Activated naive CD4-positive, alpha-beta T cell treated with anti-CD3 and anti-CD28 coated beads for 36 hours (primary cell): ENCODE results near the gene RPS6KA5. TPM values are rescaled to one million over a fixed set of nuclear protein-coding genes. Genes with fewer than 3 reads are reported as not detected.
"Not testable (repeated sequence)": the region's sequence is repeated elsewhere in the genome, so short reads cannot be mapped to it uniquely, and the experiment has no call there.

Experiments used
- CTCF ChIA-PET: fragments of 350-600 bp; sonication (Branson Sonifier 250); formaldehyde crosslinking; loops from one replicate; lab custom pipeline; 2021; ENCODE audit warnings: antibody characterized with exemption; lab: Charles Lee
- DNase-seq: peaks from one replicate; pipeline ENCODE4 v3.0.0-alpha.2; 2020
- H3K27ac Mint-ChIP-seq: one replicate; pipeline ENCODE4 v1.8.0; 2021; ENCODE audit warnings: mild to moderate bottlenecking, mixed read lengths
- H3K27me3 Mint-ChIP-seq: one replicate; pipeline ENCODE4 v1.8.0; 2021; ENCODE audit warnings: low read depth, mixed read lengths
- H3K36me3 Mint-ChIP-seq: one replicate; pipeline ENCODE4 v1.8.0; 2021; ENCODE audit warnings: low read depth, mixed read lengths
- H3K4me1 Mint-ChIP-seq: one replicate; pipeline ENCODE4 v1.8.0; 2021; ENCODE audit warnings: low read depth, mixed read lengths
- H3K4me3 Mint-ChIP-seq: one replicate; pipeline ENCODE4 v1.8.0; 2021; ENCODE audit warnings: mild to moderate bottlenecking, moderate library complexity, mixed read lengths
- H3K9me3 Mint-ChIP-seq: one replicate; pipeline ENCODE4 v1.8.0; 2021; ENCODE audit warnings: mixed read lengths
- intact Hi-C: fragments of 100-400 bp; cut with micrococcal nuclease; formaldehyde crosslinking; loops from one replicate; pipeline ENCODE4 v1.15.1; 2023
- total RNA-seq, 2 experiments: library from RNA; stranded (reverse); gene quantifications; one replicate each; pipeline ENCODE4 v1.2.3, GENCODE V29; 2021

RPS6KA5 gene
- total RNA-seq, 2 experiments from 2014 or later: 10.0 to 12.0 TPM

DNA sequence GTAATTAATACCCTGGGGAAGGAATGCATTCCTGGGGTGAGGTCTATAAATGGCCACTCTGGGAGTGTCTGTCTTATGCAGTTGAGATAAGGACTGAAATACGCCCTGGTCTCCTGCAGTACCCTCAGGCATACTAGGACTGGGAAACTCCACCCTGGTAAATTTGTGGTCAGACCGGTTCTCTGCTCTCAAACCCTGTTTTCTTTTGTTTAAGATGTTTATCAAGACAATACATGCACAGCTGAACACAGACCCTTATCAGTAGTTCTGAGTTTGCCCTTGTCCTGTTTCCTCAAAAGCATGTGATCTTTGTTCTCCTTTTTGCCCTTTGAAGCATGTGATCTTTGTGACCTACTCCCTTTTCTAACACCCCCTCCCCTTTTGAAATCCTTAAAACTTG lies 106.8 kb downstream of the RPS6KA5 start:
- Mint-ChIP-seq H3K9me3 (peaks cover 28% of the 10 kb centered on the region), H3K36me3 (peaks cover 26% of the 10 kb centered on the region)
- CTCF ChIA-PET, DNase-seq, intact Hi-C loops, H3K4me3 Mint-ChIP-seq, H3K27me3 Mint-ChIP-seq, H3K27ac Mint-ChIP-seq, H3K4me1 Mint-ChIP-seq: not testable (repeated sequence)

DNA sequence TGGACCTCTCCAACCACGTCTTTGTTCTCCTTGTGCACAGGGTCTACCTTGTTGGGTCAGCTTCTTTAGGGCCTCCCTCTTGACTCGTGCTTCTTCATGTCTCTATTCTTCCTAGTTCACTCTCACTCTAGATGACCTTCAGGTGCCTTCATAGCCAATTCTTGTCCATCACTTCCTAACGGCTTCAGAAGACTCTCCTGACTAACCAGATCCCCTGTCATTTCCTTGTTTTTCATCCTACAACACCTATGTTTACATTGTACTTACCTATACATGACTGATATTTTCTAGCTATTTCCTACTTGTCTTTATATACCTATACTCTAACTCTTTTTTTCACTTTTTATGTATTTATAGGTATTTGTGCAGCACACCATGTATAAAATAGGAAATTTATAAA lies 117.1 kb downstream of the RPS6KA5 start:
- peaks cover 41% of the 10 kb centered on the region for H3K36me3 Mint-ChIP-seq
- H3K27ac Mint-ChIP-seq: no peak overlapping the region

DNA sequence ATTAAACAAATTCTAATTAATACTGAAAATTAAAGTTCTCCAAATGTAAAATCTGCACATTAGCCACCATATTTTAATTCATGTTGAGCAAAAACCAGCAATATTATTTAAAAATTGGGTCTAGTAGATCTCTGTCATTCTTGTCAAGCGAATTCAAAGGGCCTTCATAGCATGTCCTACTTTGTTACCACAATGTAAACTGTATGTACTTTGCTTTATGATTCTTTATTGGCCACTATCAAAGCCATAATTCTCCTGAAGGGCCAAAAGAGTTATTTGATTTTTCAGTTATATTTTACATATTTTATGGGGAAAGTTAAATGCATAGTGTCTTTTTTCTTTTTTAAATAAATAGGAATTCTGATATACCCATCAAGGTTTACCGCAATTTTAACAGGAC lies 117.9 kb downstream of the RPS6KA5 start:
- intact Hi-C loops: no loop called here
- no peak overlapping the region for H3K4me3 Mint-ChIP-seq
- H3K27me3 Mint-ChIP-seq: no peaks in the 10 kb centered on the region
- peaks cover 49% of the 10 kb centered on the region for H3K36me3 Mint-ChIP-seq
- H3K4me1 Mint-ChIP-seq: no peaks in the 10 kb centered on the region
- DNase-seq: no peak
- CTCF ChIA-PET: no interaction called here
- H3K9me3 Mint-ChIP-seq: peaks cover 25% of the 10 kb centered on the region
- no peak overlapping the region for H3K27ac Mint-ChIP-seq

More for the DNA sequence above, 117.1 kb downstream of the RPS6KA5 start:
- Mint-ChIP-seq H3K4me3 (no peak overlapping the region), H3K27me3 (no peaks in the 10 kb centered on the region), H3K4me1 (no peaks in the 10 kb centered on the region), H3K9me3 (peaks cover 22% of the 10 kb centered on the region)
- intact Hi-C loops: no loop called here
- DNase-seq: no peak
- CTCF ChIA-PET: interaction anchor here (0.6 kb wide), 1 partner anchor 234 kb away, joined by 3 read pairs; no protein-coding TSS in a partner anchor

DNA sequence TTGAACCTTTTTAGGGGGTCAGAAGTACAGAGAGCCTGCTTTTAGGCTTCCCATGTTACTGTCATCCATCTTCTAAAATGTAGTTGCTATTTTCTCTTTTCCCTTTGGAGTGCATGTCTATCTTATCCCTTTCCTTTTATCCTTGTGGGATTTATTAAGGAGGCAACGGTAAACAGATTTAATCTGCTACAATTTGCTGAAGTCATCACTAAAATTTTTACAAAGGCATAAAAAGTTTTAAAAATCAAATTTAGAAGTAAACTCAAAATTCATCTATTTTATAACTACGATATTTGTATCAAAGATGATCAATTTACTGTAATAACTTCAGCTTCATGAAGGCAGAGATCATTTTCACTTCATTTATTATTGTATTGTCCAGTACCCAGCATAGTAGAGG lies 118.7 kb downstream of the RPS6KA5 start:
- no peaks in the 10 kb centered on the region for H3K4me1 Mint-ChIP-seq
- peaks cover 56% of the 10 kb centered on the region for H3K36me3 Mint-ChIP-seq
- H3K27ac Mint-ChIP-seq: no peak overlapping the region
- peaks cover 27% of the 10 kb centered on the region for H3K9me3 Mint-ChIP-seq
- no peaks in the 10 kb centered on the region for H3K27me3 Mint-ChIP-seq
- no peak overlapping the region for H3K4me3 Mint-ChIP-seq
- intact Hi-C loops: no loop called here
- CTCF ChIA-PET: no interaction called here
- DNase-seq: no peak

DNA sequence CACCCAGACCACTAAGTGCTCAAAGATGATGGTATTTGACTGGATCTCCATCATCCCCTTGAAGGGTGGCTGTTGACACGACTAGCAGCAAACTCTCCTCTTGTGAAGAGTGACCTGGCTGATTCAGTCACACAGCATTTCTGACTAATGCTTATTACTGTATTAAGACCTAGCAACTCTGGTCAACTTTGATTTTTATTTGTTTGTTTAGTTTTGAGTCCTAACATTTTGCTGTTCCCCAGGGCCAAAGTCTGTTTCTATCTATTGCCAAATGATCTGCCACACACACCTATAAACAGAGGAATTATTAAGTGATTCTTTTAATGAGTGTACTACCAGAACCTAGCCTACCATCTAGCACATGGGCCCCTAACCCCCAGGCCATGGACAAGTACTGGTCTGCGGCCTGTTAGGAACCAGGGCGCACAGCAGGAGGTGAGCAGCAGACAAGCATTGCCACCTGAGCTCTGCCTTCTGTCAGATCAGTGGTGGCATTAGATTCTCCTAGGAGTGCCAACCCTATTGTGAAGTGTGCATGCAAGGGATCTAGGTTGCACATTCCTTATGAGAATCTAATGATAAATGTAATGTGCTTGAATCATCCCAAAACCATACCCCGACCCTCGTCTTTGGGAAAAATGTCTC lies 120.0 kb downstream of the RPS6KA5 start:
- Mint-ChIP-seq H3K9me3 (peaks cover 27% of the 10 kb centered on the region), H3K4me3 (no peak overlapping the region), H3K36me3 (peaks cover 50% of the 10 kb centered on the region), H3K27ac (no peak overlapping the region), H3K27me3 (no peaks in the 10 kb centered on the region), H3K4me1 (no peaks in the 10 kb centered on the region)
- CTCF ChIA-PET: no interaction called here
- DNase-seq: no peak
- intact Hi-C loops: no loop called here

DNA sequence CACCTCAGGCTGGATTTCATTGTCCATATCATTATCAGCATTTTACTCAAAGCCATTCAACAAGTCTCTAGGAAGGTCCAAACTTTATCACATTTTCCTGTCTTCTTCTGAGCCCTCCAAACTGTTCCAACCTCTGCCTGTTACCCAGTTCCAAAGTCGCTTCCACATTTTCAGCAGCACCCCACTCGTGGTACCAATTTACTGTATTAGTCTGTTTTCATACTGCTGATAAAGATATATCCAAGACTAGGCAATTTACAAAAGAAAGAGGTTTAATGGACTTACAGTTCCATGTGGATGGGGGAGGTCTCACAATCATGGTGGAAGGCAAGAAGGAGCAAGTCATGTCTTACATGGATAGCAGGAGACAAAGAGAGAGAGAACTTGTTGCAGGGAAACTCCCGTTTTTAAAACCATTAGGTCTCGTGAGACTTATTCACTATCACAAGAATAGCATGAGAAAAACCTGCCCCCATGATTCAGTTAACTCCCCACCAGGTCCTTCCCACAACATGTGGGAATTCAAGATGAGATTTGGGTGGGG lies 121.1 kb downstream of the RPS6KA5 start:
- H3K9me3 Mint-ChIP-seq: peaks cover 27% of the 10 kb centered on the region
- DNase-seq, H3K4me3 Mint-ChIP-seq, H3K27ac Mint-ChIP-seq, H3K4me1 Mint-ChIP-seq, CTCF ChIA-PET, H3K27me3 Mint-ChIP-seq, intact Hi-C loops: not testable (repeated sequence)
- H3K36me3 Mint-ChIP-seq: peaks cover 50% of the 10 kb centered on the region

DNA sequence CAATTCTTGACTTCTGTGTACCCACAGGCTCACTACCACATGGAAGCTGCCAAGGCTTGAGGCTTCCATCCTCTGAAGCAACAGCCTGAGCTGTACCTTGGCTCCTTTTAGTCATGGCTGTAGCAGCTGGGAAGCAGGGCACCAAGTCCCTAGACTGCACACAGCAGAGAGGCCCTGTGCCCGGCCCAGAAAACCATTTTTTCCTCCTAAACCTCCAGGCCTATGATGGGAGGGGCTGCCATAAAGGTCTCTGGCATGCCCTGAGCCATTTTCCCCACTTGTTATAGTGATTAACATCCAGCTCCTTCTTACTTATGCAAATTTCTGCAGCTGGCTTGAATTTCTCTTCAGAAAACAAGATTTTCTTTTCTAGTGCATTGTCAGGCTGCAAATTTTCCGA lies 121.8 kb downstream of the RPS6KA5 start:
- Mint-ChIP-seq H3K27me3 (no peaks in the 10 kb centered on the region), H3K36me3 (peaks cover 50% of the 10 kb centered on the region), H3K4me3 (no peak overlapping the region), H3K4me1 (no peaks in the 10 kb centered on the region), H3K27ac (no peak overlapping the region), H3K9me3 (peaks cover 27% of the 10 kb centered on the region)
- DNase-seq: no peak
- intact Hi-C loops: no loop called here
- CTCF ChIA-PET: no interaction called here

DNA sequence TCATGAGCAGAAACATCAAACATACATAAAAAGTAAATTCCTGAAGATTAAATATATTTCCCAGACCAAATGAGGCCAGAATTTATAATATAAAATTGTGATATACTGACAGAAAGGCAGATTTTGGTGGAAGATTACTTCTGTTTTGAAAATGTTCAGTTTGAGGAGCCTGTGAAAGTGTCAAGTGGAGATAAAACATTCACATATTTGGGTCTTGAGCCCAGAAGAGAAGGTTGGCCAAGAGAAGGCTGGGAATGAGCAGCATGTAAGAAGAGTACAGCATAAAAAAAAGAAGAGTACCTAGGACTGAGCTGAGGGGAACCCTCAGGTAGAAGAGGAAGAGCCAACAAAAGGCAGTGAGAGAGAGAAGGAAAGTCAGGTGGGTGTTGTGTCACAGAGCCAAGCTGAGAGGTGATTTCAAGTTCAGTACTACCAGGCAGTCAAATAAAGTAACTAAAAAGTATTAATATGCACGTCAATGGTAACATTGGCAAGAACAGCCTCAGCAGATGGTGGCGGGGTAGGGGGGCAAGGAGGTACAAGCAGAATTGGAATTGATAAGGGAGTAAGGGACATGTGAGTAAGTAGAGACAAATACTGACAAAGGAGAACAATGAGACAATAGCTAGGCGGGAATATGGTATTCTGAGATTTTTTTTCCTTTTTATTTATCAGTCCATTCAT lies 123.5 kb downstream of the RPS6KA5 start:
- H3K27ac Mint-ChIP-seq: no peak overlapping the region
- no peak overlapping the region for H3K4me3 Mint-ChIP-seq
- intact Hi-C loops: no loop called here
- no peak for DNase-seq
- no peaks in the 10 kb centered on the region for H3K27me3 Mint-ChIP-seq
- peaks cover 27% of the 10 kb centered on the region for H3K9me3 Mint-ChIP-seq
- H3K36me3 Mint-ChIP-seq: peaks cover 43% of the 10 kb centered on the region
- CTCF ChIA-PET: no interaction called here
- no peaks in the 10 kb centered on the region for H3K4me1 Mint-ChIP-seq

DNA sequence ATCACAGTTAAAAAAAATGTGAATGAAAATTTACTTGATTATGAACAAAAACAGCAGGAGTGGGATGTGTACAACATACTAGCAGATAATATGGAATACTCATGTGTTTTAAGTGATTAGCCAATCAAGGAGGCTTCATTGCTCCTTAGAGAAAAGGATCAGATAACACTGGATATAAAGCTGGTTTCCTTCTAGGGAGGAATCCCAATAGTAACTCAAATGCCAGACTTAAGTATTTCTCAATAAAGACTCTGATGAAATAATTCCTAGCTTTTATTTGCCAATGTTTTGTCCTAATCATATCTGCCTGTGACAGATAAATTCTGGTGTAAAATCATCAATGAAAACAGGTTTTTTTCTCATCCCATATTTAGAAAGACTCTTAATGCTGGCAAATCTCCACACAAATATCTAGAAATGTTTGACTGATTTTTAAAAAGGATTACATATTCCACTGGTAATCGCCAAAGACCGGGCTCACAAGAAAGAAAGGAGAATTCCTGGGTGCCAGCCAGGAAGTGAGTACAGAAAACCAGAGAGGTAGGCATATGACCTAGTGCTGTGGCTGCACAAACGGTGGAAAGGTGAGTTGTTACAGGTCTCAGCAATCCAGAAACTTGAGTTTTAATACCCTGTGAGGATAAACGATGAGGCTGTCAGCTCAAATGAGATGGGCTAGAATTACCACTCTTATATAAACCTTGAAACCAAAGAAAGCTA lies 135.7 kb downstream of the RPS6KA5 start:
- H3K4me1 Mint-ChIP-seq: no peaks in the 10 kb centered on the region
- no peak for DNase-seq
- CTCF ChIA-PET: interaction anchor here (1.1 kb wide), 1 partner anchor 22 kb away, joined by 4 read pairs; no protein-coding TSS in a partner anchor
- intact Hi-C loops: no loop called here
- no peaks in the 10 kb centered on the region for H3K9me3 Mint-ChIP-seq
- no peak overlapping the region for H3K27ac Mint-ChIP-seq
- H3K27me3 Mint-ChIP-seq: no peaks in the 10 kb centered on the region
- H3K36me3 Mint-ChIP-seq: peaks cover 5% of the 10 kb centered on the region
- no peak overlapping the region for H3K4me3 Mint-ChIP-seq

DNA sequence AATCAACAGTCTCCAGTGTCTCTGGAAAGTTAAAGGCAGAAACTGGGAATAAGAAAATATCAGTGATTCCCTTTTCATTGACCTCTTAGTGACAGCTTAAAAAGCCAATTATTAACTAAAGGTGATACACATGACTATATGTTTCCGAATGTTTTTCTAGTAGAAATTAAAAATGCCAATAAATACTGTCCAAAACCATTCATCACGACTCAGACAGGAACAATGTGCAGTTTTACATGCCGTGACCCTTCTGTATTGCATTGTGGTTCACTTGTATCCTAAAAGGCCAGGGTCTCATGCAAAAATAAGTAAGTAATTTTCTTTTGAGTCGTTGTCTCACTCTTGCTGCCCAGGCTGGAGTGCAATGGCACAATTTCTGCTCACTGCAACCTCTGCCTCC lies 138.3 kb downstream of the RPS6KA5 start:
- intact Hi-C loops: no loop called here
- CTCF ChIA-PET: no interaction called here
- DNase-seq: no peak
- Mint-ChIP-seq H3K27me3 (no peaks in the 10 kb centered on the region), H3K9me3 (no peaks in the 10 kb centered on the region), H3K36me3 (peaks cover 16% of the 10 kb centered on the region), H3K27ac (no peak overlapping the region), H3K4me3 (no peak overlapping the region), H3K4me1 (peaks cover 3% of the 10 kb centered on the region)

DNA sequence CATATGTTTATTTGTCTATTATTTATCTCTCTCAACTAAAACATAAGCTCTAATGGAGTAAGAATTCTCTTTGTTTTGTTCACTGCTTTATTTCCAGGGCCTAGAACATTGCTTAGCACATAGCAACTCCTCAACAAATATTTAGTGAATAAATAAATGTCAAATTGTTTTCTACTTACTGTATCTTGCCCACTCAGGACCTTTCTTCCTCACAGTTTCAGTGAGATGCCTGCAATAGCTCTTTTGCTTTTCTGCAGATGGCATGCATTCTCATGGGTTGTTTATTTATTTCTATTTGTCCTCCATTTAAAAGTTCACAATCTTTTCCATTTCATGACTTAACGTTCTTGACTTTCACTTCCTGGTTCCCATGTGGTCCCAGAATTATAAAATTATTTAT lies 149.3 kb downstream of the RPS6KA5 start:
- Mint-ChIP-seq H3K27ac (no peak overlapping the region), H3K9me3 (no peaks in the 10 kb centered on the region), H3K4me1 (peaks cover 21% of the 10 kb centered on the region), H3K27me3 (no peaks in the 10 kb centered on the region), H3K36me3 (peaks cover 2% of the 10 kb centered on the region), H3K4me3 (no peak overlapping the region)
- intact Hi-C loops: no loop called here
- CTCF ChIA-PET: interaction anchor here (2.4 kb wide), 1 partner anchor 262 kb away, joined by 8 read pairs; no protein-coding TSS in a partner anchor
- no peak for DNase-seq

DNA sequence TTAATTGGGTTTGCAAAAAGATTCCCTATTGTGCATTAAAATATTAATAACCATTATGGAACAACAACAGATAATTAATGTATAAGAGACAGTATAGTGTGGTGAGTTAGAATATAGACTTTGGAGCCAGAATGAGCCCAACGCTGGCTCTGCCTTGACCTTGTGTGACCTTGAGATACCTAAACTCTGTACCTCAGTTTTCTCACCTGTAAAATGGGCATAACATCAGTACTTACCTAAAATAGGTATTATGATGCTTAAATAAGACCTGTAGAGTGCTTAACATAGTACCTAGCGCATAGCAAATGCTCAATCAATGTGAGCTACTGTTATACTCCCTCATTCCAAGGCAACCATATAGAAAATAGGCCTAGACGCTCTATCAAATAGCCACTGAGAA lies 153.3 kb downstream of the RPS6KA5 start:
- H3K4me1 Mint-ChIP-seq: peaks cover 25% of the 10 kb centered on the region
- CTCF ChIA-PET: interaction anchor here (0.7 to 1.0 kb wide), 2 partner anchors 266 to 378 kb away, joined by 3 read pairs; no protein-coding TSS in a partner anchor
- DNase-seq: no peak
- H3K4me3 Mint-ChIP-seq: no peak overlapping the region
- H3K36me3 Mint-ChIP-seq: peaks cover 2% of the 10 kb centered on the region
- no peaks in the 10 kb centered on the region for H3K27me3 Mint-ChIP-seq
- intact Hi-C loops: no loop called here
- no peak overlapping the region for H3K27ac Mint-ChIP-seq
- H3K9me3 Mint-ChIP-seq: no peaks in the 10 kb centered on the region
